ENCODE data around the gene WRNIP1. TPM values are rescaled to one million over a fixed set of nuclear protein-coding genes. Genes with fewer than 3 reads are reported as not detected.

The WRNIP1 gene
- total RNA-seq, 1 donor from 2014 or later: 25.3 TPM

DNA sequence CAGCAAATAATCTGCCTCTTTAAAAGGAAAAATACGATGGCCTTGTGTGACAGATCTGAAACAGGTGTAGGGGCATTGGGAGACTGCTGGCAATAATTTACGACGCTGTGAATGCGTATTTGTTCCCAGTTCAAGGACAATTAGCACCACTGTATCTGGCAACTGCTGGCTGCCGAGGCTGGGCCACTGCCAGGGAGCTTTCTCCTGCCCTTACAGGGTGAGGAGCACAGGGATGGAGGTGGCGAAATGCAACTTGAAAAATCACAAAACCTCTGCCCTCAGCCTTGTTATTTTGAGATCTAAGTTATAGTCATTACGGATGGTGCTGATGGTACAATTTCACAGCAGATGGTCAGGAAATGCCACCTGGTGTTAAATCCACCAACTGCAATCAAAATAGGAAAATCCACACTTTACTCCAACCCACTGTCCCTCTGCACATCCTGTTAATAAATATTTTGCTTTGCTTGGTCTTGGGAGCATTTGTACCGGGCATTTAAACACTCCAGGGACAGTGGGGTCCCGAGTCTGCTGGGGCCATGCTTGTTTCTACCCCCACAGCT lies 20.9 kb upstream of the WRNIP1 start:
- TF ChIP-seq EZH2phosphoT487 (IDR thresholded peaks at IDR 0.05) (no peak), EZH2 (IDR thresholded peaks at IDR 0.05) (no peak)
- TF ChIP-seq, protein P1, sequence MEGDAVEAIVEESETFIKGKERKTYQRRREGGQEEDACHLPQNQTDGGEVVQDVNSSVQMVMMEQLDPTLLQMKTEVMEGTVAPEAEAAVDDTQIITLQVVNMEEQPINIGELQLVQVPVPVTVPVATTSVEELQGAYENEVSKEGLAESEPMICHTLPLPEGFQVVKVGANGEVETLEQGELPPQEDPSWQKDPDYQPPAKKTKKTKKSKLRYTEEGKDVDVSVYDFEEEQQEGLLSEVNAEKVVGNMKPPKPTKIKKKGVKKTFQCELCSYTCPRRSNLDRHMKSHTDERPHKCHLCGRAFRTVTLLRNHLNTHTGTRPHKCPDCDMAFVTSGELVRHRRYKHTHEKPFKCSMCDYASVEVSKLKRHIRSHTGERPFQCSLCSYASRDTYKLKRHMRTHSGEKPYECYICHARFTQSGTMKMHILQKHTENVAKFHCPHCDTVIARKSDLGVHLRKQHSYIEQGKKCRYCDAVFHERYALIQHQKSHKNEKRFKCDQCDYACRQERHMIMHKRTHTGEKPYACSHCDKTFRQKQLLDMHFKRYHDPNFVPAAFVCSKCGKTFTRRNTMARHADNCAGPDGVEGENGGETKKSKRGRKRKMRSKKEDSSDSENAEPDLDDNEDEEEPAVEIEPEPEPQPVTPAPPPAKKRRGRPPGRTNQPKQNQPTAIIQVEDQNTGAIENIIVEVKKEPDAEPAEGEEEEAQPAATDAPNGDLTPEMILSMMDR (IDR thresholded peaks at IDR 0.05): peak; percentile 30
- Mint-ChIP-seq H3K27me3 (ENCODE audit: insufficient read depth, low read depth) (peaks cover 27% of the 10 kb centered on the region), H3K36me3 (no peaks in the 10 kb centered on the region), H3K4me1 (peaks cover 72% of the 10 kb centered on the region), H3K4me3 (peak overlapping the region; percentile 19), H3K9me3 (no peaks in the 10 kb centered on the region), H3K27ac (peak overlapping the region; percentile 85)
- no peaks in the 10 kb centered on the region for H3K36me3 ChIP-seq
- H3K4me1 ChIP-seq: peaks cover 35% of the 10 kb centered on the region
- H3K4me2 ChIP-seq: no peak overlapping the region
- H3K9ac ChIP-seq: no peak overlapping the region
- no peak overlapping the region for H2AFZ ChIP-seq (replicated peaks)
- no peaks in the 10 kb centered on the region for H4K20me1 ChIP-seq (ENCODE audit: low read depth)
- no peaks in the 10 kb centered on the region for H3K79me2 ChIP-seq (ENCODE audit: low read depth)
- no peaks in the 10 kb centered on the region for H3K27me3 ChIP-seq
- H3K4me3 ChIP-seq: no peak overlapping the region
- H3K27ac ChIP-seq: no peak overlapping the region
- no peak for DNase-seq (ENCODE audit: low spot score)
- peaks cover 21% of the 10 kb centered on the region for H3F3A ChIP-seq (ENCODE audit: low read depth)
- no peaks in the 10 kb centered on the region for H3K9me3 ChIP-seq (ENCODE audit: low read depth)

DNA sequence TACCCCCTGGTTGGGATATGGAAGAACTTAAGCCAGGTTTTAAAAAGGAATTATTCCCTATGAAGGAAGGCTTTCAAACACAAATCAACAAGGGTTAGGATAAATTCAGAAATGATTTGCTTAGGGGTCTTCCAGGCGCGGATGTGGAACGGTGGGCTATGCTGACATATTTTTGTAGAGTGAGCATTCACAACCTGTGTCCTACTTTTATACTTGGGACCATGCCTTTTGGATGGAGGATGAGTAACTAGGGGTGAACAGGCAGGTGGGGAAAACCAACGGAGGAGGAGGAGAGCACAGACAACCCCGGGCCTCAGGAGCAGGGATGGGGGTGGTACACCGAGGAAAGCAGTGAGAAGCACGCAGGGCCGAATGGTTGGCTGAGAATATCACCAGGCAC lies 20.4 kb upstream of the WRNIP1 start:
- Mint-ChIP-seq H3K27me3 (ENCODE audit: insufficient read depth, low read depth) (peaks cover 27% of the 10 kb centered on the region), H3K36me3 (no peaks in the 10 kb centered on the region), H3K4me3 (peak overlapping the region; percentile 19), H3K27ac (peak overlapping the region; percentile 85), H3K4me1 (peaks cover 72% of the 10 kb centered on the region), H3K9me3 (no peaks in the 10 kb centered on the region)
- TF ChIP-seq, protein P1 (IDR thresholded peaks at IDR 0.05): no peak
- TF ChIP-seq EZH2phosphoT487 (IDR thresholded peaks at IDR 0.05): no peak
- no peak for TF ChIP-seq EZH2 (IDR thresholded peaks at IDR 0.05)
- no peak overlapping the region for H3K4me3 ChIP-seq
- no peak overlapping the region for H3K9ac ChIP-seq
- no peaks in the 10 kb centered on the region for H3K9me3 ChIP-seq (ENCODE audit: low read depth)
- no peaks in the 10 kb centered on the region for H4K20me1 ChIP-seq (ENCODE audit: low read depth)
- no peaks in the 10 kb centered on the region for H3K36me3 ChIP-seq
- no peaks in the 10 kb centered on the region for H3K79me2 ChIP-seq (ENCODE audit: low read depth)
- H3K4me2 ChIP-seq: no peak overlapping the region
- H2AFZ ChIP-seq (replicated peaks): no peak overlapping the region
- no peaks in the 10 kb centered on the region for H3K27me3 ChIP-seq
- peaks cover 40% of the 10 kb centered on the region for H3K4me1 ChIP-seq
- H3K27ac ChIP-seq: no peak overlapping the region
- no peak for DNase-seq (ENCODE audit: low spot score)
- peaks cover 21% of the 10 kb centered on the region for H3F3A ChIP-seq (ENCODE audit: low read depth)

DNA sequence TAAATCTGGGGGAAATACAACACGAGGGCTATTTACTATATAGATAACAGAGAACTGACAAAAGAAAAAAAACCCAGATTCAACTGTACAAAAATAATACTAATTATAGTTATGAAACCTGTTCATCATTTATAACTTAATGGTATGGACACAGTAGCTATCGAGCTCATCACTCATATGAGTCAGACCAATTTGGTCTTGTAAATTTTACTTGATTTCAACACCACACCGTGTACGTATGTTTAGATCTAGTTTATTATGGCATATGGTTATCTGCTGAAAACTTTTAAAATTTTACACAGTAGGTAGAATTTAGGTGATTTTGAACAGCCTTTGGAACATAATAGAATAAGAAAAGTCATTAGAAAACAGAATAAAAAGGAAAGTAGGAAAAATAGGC lies 19.9 kb upstream of the WRNIP1 start:
- Histone ChIP-seq H2AFZ (replicated peaks) (no peak overlapping the region), H4K20me1 (ENCODE audit: low read depth) (no peaks in the 10 kb centered on the region), H3K9ac (no peak overlapping the region), H3F3A (ENCODE audit: low read depth) (peaks cover 21% of the 10 kb centered on the region), H3K4me3 (no peak overlapping the region), H3K36me3 (no peaks in the 10 kb centered on the region), H3K27ac (no peak overlapping the region), H3K27me3 (no peaks in the 10 kb centered on the region), H3K4me1 (peaks cover 42% of the 10 kb centered on the region), H3K9me3 (ENCODE audit: low read depth) (no peaks in the 10 kb centered on the region), H3K79me2 (ENCODE audit: low read depth) (no peaks in the 10 kb centered on the region), H3K4me2 (no peak overlapping the region)
- Mint-ChIP-seq H3K27ac (peak overlapping the region; percentile 85), H3K4me3 (peak overlapping the region; percentile 27), H3K36me3 (no peaks in the 10 kb centered on the region), H3K27me3 (ENCODE audit: insufficient read depth, low read depth) (peaks cover 27% of the 10 kb centered on the region), H3K4me1 (peaks cover 72% of the 10 kb centered on the region), H3K9me3 (no peaks in the 10 kb centered on the region)
- TF ChIP-seq, protein P1 (IDR thresholded peaks at IDR 0.05): no peak
- TF ChIP-seq EZH2phosphoT487 (IDR thresholded peaks at IDR 0.05): no peak
- no peak for TF ChIP-seq EZH2 (IDR thresholded peaks at IDR 0.05)
- DNase-seq (ENCODE audit: low spot score): no peak

Measured in neural progenitor cell (in vitro differentiated cells).